ENCODE data around the gene DUT.

GRCh38 chr15:48363474-48363873 is 32.2 kb downstream of the DUT start:
- TF ChIP-seq, protein P1, sequence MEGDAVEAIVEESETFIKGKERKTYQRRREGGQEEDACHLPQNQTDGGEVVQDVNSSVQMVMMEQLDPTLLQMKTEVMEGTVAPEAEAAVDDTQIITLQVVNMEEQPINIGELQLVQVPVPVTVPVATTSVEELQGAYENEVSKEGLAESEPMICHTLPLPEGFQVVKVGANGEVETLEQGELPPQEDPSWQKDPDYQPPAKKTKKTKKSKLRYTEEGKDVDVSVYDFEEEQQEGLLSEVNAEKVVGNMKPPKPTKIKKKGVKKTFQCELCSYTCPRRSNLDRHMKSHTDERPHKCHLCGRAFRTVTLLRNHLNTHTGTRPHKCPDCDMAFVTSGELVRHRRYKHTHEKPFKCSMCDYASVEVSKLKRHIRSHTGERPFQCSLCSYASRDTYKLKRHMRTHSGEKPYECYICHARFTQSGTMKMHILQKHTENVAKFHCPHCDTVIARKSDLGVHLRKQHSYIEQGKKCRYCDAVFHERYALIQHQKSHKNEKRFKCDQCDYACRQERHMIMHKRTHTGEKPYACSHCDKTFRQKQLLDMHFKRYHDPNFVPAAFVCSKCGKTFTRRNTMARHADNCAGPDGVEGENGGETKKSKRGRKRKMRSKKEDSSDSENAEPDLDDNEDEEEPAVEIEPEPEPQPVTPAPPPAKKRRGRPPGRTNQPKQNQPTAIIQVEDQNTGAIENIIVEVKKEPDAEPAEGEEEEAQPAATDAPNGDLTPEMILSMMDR (IDR thresholded peaks at IDR 0.05; ENCODE audit: low read length), result no peak
- no peak for TF ChIP-seq EZH2 (optimal IDR thresholded peaks at IDR 0.05; ENCODE audit: low read depth, low read length)
